Bronchial epithelial cell (primary cell): ENCODE data around the gene SLC30A1. TPM values are rescaled to one million over a fixed set of nuclear protein-coding genes. Genes with fewer than 3 reads are reported as not detected.

ENCODE experiments used
- DNase-seq: peaks from one replicate; pipeline ENCODE4 v3.0.0-alpha.2; 2010; ENCODE audit warnings: low read depth
- FAIRE-seq: peaks from 2 replicates; lab custom pipeline; 2011; peaks lifted over from hg19 to GRCh38; lab: Jason Lieb, UNC
- H3K27me3 ChIP-seq: 2 replicates; pipeline ENCODE4 v1.5.1; 2011; ENCODE audit warnings: low read length; ENCODE audit not compliant: control insufficient read depth, insufficient read depth
- H3K36me3 ChIP-seq: 2 replicates; pipeline ENCODE4 v1.5.1; 2011; ENCODE audit warnings: low read length; ENCODE audit not compliant: control insufficient read depth, insufficient read depth
- H3K4me3 ChIP-seq: 2 replicates; pipeline ENCODE4 v1.5.1; 2011; ENCODE audit warnings: mild to moderate bottlenecking, low read depth, low read length, control low read depth
- total RNA-seq: library from RNA; depleted of rRNA; stranded (reverse); fragments of >200 nt; gene quantifications from 2 replicates; pipeline ENCODE4 v1.2.1, GENCODE V29; 2014
- TF ChIP-seq, protein P1 (sequence below): IDR thresholded peaks from 2 replicates; pipeline ENCODE4 v1.5.1; 2011; ENCODE audit warnings: mild to moderate bottlenecking, moderate library complexity, low read length, control low read depth, inconsistent platforms; ENCODE audit not compliant: insufficient read depth, severe bottlenecking

Gene SLC30A1
- total RNA-seq, 1 donor from 2014 or later: 29.0 TPM

- FAIRE-seq: no peak
- no peak overlapping the region for H3K4me3 ChIP-seq
- DNase-seq: no peak
- TF ChIP-seq, protein P1, sequence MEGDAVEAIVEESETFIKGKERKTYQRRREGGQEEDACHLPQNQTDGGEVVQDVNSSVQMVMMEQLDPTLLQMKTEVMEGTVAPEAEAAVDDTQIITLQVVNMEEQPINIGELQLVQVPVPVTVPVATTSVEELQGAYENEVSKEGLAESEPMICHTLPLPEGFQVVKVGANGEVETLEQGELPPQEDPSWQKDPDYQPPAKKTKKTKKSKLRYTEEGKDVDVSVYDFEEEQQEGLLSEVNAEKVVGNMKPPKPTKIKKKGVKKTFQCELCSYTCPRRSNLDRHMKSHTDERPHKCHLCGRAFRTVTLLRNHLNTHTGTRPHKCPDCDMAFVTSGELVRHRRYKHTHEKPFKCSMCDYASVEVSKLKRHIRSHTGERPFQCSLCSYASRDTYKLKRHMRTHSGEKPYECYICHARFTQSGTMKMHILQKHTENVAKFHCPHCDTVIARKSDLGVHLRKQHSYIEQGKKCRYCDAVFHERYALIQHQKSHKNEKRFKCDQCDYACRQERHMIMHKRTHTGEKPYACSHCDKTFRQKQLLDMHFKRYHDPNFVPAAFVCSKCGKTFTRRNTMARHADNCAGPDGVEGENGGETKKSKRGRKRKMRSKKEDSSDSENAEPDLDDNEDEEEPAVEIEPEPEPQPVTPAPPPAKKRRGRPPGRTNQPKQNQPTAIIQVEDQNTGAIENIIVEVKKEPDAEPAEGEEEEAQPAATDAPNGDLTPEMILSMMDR: no peak
- no peaks in the 10 kb centered on the region for H3K36me3 ChIP-seq
- no peaks in the 10 kb centered on the region for H3K27me3 ChIP-seq
Measured at GRCh38 chr1:211605603-211606331, 26.8 kb upstream of the SLC30A1 start.

DNA sequence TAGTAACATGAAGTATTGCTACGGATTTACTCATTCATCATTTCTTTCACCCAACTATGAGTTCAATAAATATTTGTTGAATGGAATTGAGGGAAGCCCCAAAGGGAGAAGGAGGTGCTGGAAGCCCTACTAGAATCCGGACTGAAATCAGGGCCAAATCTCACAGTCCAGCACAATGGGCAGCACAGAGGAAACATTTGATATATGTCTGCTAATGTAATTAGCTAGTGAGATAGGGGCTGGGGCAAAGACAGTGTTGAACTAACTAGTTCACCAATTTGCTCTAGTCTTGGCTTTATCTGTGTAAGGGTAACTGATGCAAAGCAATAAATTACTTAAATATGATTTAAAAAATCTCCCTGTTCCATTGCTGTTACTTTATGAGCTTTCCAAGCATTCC lies 26.1 kb upstream of the SLC30A1 start:
- H3K36me3 ChIP-seq: no peaks in the 10 kb centered on the region
- no peak overlapping the region for H3K4me3 ChIP-seq
- FAIRE-seq: no peak
- TF ChIP-seq, protein P1: no peak
- H3K27me3 ChIP-seq: no peaks in the 10 kb centered on the region
- DNase-seq: no peak

- FAIRE-seq (no peak), DNase-seq (no peak)
- Histone ChIP-seq H3K36me3 (no peaks in the 10 kb centered on the region), H3K27me3 (no peaks in the 10 kb centered on the region), H3K4me3 (no peak overlapping the region)
- TF ChIP-seq, protein P1: no peak
Measured at GRCh38 chr1:211604548-211604947, 25.6 kb upstream of the SLC30A1 start.

- no peaks in the 10 kb centered on the region for H3K27me3 ChIP-seq
- FAIRE-seq: no peak
- H3K4me3 ChIP-seq: no peak overlapping the region
- TF ChIP-seq, protein P1: no peak
- no peaks in the 10 kb centered on the region for H3K36me3 ChIP-seq
- no peak for DNase-seq
Measured at GRCh38 chr1:211603713-211604112, 24.8 kb upstream of the SLC30A1 start.

DNA sequence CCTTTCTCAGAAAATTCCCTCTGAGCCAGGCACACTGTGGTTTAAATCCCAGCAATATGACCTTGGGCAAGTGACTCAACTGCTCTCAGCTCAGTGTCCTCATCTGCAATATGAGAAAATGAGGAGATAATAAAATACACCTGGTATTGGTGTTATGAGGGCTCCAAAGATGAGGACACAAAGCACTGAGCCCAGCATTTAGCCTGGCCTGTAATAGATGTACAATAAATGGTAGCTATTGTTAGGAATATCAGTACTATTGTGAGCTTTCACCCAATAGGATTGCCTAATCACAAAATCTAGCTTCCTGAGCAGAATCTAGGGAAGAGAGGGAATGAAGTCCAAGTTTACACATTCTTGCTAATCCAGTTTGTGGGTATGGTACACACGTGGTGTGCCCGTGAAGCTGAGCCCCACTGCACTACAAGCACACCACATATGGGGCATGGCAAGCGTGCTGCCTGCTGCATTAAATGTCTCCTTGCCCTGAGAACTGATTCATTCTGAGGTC lies 24.3 kb upstream of the SLC30A1 start:
- Histone ChIP-seq H3K36me3 (no peaks in the 10 kb centered on the region), H3K4me3 (no peak overlapping the region), H3K27me3 (no peaks in the 10 kb centered on the region)
- TF ChIP-seq, protein P1: no peak
- DNase-seq (peak; percentile 88), FAIRE-seq (no peak)
